ENCODE data around the gene KRTAP13-4.

The KRTAP13-4 gene

DNA sequence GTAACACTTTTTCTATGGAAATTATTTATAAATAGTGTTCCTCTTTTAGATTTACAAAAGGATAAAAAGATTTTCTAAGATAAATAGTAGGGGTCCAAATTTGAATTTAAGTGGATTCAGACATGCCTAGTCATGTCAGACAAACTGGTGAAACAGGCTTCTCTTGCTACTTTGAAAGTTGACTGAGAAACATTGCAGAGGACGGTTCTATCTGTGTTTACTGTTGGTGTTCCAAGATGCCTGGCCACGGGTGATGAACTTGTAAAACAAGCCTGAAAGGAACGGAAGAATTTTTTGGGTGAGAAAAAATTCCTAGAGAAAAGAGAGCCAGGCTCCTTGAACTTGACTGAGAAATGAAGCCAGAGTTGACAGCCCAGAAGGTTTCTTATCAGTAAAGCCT lies 48.0 kb downstream of the KRTAP13-4 start:
- H3K4me3 ChIP-seq (ENCODE audit: low read depth, low read length) = no peak overlapping the region
- no peak for DNase-seq
- no peaks in the 10 kb centered on the region for H3K36me3 ChIP-seq (replicated peaks)
- no peaks in the 10 kb centered on the region for H3K27me3 ChIP-seq (replicated peaks)
- H3K27ac ChIP-seq = no peak overlapping the region
- TF ChIP-seq, protein P1, sequence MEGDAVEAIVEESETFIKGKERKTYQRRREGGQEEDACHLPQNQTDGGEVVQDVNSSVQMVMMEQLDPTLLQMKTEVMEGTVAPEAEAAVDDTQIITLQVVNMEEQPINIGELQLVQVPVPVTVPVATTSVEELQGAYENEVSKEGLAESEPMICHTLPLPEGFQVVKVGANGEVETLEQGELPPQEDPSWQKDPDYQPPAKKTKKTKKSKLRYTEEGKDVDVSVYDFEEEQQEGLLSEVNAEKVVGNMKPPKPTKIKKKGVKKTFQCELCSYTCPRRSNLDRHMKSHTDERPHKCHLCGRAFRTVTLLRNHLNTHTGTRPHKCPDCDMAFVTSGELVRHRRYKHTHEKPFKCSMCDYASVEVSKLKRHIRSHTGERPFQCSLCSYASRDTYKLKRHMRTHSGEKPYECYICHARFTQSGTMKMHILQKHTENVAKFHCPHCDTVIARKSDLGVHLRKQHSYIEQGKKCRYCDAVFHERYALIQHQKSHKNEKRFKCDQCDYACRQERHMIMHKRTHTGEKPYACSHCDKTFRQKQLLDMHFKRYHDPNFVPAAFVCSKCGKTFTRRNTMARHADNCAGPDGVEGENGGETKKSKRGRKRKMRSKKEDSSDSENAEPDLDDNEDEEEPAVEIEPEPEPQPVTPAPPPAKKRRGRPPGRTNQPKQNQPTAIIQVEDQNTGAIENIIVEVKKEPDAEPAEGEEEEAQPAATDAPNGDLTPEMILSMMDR (IDR thresholded peaks at IDR 0.05; ENCODE audit: low read depth, low read length, missing control alignments) = no peak
- in situ Hi-C loops (cut with HindIII; ENCODE audit: low pct_ligation_motif_present, low sequenced_read_pairs) = no loop called here

DNA sequence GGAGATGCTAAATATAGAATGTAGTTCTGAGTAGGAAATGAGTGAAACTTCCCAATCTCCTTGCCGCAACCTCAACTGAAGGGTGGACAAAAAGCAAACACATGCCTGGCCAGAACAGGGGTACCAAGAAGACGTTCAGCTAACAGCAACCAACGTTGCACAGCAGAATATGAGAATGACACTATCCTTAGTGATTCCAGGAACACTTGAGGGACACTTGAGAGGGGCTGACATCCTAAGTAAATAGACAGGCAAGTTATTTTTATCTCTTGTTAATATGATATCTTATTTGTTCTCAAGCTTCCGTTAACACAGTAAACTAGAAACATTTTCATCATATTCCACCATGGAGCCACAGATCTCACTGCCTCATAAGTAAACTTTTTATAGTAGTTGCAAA lies 49.2 kb downstream of the KRTAP13-4 start:
- no peak for DNase-seq
- Histone ChIP-seq H3K4me3 (ENCODE audit: low read depth, low read length) (no peak overlapping the region), H3K27me3 (replicated peaks) (no peaks in the 10 kb centered on the region), H3K27ac (no peak overlapping the region), H3K36me3 (replicated peaks) (no peaks in the 10 kb centered on the region)
- TF ChIP-seq, protein P1 (IDR thresholded peaks at IDR 0.05; ENCODE audit: low read depth, low read length, missing control alignments) = no peak
- in situ Hi-C loops (cut with HindIII; ENCODE audit: low pct_ligation_motif_present, low sequenced_read_pairs) = no loop called here

DNA sequence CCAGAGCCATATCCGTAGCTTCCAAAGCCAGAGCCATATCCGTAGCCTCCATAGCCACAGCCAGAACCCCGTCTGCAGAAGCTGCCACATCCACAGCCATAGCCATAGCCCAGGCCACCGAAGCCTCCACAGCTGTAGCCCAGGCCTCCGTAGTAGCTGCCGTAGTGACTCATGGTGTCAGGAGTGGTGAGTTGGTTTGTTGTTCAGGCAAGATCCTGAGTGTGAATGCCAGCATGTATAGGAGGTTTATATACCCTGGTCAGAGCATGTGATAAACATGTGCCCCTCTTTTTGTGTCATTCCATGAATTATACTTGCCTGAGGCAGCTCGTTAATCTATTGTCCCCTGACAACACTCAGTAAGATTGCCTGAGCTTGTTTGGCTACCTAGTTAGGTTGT lies 50.1 kb downstream of the KRTAP13-4 start, which contains the start of gene KRTAP19-1:
Gene KRTAP19-1, minus strand, starts transcription at position 223 of the 400 bp plus-strand sequence. Its CDS starts 50 bp downstream, at position 173.
- Histone ChIP-seq H3K36me3 (replicated peaks) (no peaks in the 10 kb centered on the region), H3K4me3 (ENCODE audit: low read depth, low read length) (no peak within 1 kb of the TSS), H3K27ac (no peak within 1 kb of the TSS), H3K27me3 (replicated peaks) (no peaks in the 10 kb centered on the region)
- in situ Hi-C loops (cut with HindIII; ENCODE audit: low pct_ligation_motif_present, low sequenced_read_pairs) = no loop called here
- DNase-seq = no peak
- TF ChIP-seq, protein P1 (IDR thresholded peaks at IDR 0.05; ENCODE audit: low read depth, low read length, missing control alignments) = no peak
